SK-N-SH (cell line): ENCODE measurements around the gene IFNAR1. TPM values are rescaled to one million over a fixed set of nuclear protein-coding genes. Genes with fewer than 3 reads are reported as not detected.

ENCODE experiments used
- CTCF ChIA-PET: fragments of 300-600, 350-600 bp; formaldehyde crosslinking; extraction: SDS; loops from one replicate; lab custom pipeline; 2021; lab: Yijun Ruan, JAX
- POLR2A ChIA-PET: fragments of 350-600 bp; sonication (Branson Sonifier 250); formaldehyde crosslinking; extraction: SDS; loops from one replicate; lab custom pipeline; 2020; ENCODE audit warnings: antibody characterized with exemption, inconsistent platforms; lab: Yijun Ruan, JAX
- DNase-seq: peaks from one replicate; pipeline ENCODE4 v3.0.0; 2012
- H2AFZ ChIP-seq: fragments of 200-600 bp; sonication (generic); 2 replicates; pipeline ENCODE4 v1.8.1; 2016; ENCODE audit warnings: antibody characterized with exemption, mild to moderate bottlenecking, low read depth
- H3F3A ChIP-seq: fragments of 200-600 bp; sonication (generic); replicated peaks from 2 replicates; pipeline ENCODE3; 2016; ENCODE audit warnings: antibody characterized with exemption, mild to moderate bottlenecking; ENCODE audit not compliant: insufficient read depth
- H3K27ac ChIP-seq, 2 experiments: fragments of 200-500 bp in 1 of 2; fragments of 200-600 bp in 1 of 2; sonication (Bioruptor generic) in 1 of 2; sonication (generic), shearing (Covaris generic) in 1 of 2; 2 replicates each; pipeline versions ENCODE4 v1.5.1 to v1.6.1; 2014 to 2016; ENCODE audit warnings: low read depth in 2 of 2, inconsistent platforms in 1 of 2, low read length in 1 of 2, mild to moderate bottlenecking in 1 of 2, mixed read lengths in 1 of 2
- H3K27me3 ChIP-seq: fragments of 200-600 bp; sonication (generic), shearing (Covaris generic); 2 replicates; pipeline ENCODE4 v1.6.1; 2016; ENCODE audit warnings: mixed run types; ENCODE audit not compliant: insufficient read depth
- H3K36me3 ChIP-seq, 2 experiments: fragments of 200-500 bp in 1 of 2; fragments of 200-600 bp in 1 of 2; sonication (Bioruptor generic) in 1 of 2; sonication (generic) in 1 of 2; replicated peaks in 1 of 2; 2 replicates each; pipeline versions ENCODE3 to v1.5.1; 2014 to 2016; ENCODE audit warnings: low read length in 1 of 2, mild to moderate bottlenecking in 1 of 2; ENCODE audit not compliant: insufficient read depth in 2 of 2, control insufficient read depth in 1 of 2
- H3K4me1 ChIP-seq, 2 experiments: fragments of 200-500 bp in 1 of 2; fragments of 200-600 bp in 1 of 2; sonication (Bioruptor generic) in 1 of 2; sonication (generic), shearing (Covaris generic) in 1 of 2; 2 replicates each; pipeline versions ENCODE4 v1.5.1 to v1.6.1; 2014 to 2016; ENCODE audit warnings: low read depth in 1 of 2, low read length in 1 of 2, mixed run types in 1 of 2; ENCODE audit not compliant: insufficient read depth in 2 of 2, control insufficient read depth in 1 of 2
- H3K4me2 ChIP-seq: fragments of 200-600 bp; sonication (generic), shearing (Covaris generic); 2 replicates; pipeline ENCODE4 v1.6.1; 2017; ENCODE audit warnings: mixed run types
- H3K4me3 ChIP-seq, 2 experiments: fragments of 200-500 bp in 1 of 2; fragments of 200-600 bp in 1 of 2; sonication (Bioruptor generic) in 1 of 2; sonication (generic), shearing (Covaris generic) in 1 of 2; 2 replicates each; pipeline versions ENCODE4 v1.5.1 to v1.8.1; 2014 to 2016; ENCODE audit warnings: low read depth in 2 of 2, inconsistent platforms in 1 of 2, low read length in 1 of 2, mild to moderate bottlenecking in 1 of 2, mixed read lengths in 1 of 2, moderate library complexity in 1 of 2
- H3K79me2 ChIP-seq: fragments of 200-600 bp; sonication (generic); 2 replicates; pipeline ENCODE4 v1.8.1; 2017; ENCODE audit warnings: mild to moderate bottlenecking; ENCODE audit not compliant: insufficient read depth
- H3K9ac ChIP-seq: fragments of 200-600 bp; sonication (generic); 2 replicates; pipeline ENCODE4 v1.6.1; 2017; ENCODE audit warnings: mixed run types
- H3K9me2 ChIP-seq: fragments of 200-600 bp; sonication (generic); 2 replicates; pipeline ENCODE4 v1.6.1; 2017; ENCODE audit warnings: mixed run types
- H3K9me3 ChIP-seq: fragments of 200-600 bp; sonication (generic); 2 replicates; pipeline ENCODE4 v1.6.1; 2017; ENCODE audit warnings: mixed run types, mild to moderate bottlenecking, moderate library complexity
- H4K20me1 ChIP-seq: fragments of 200-600 bp; sonication (generic); 2 replicates; pipeline ENCODE4 v1.6.1; 2017; ENCODE audit warnings: mild to moderate bottlenecking, mixed run types; ENCODE audit not compliant: insufficient read depth
- CHD2 ChIP-seq: fragments of 150-350 bp; IDR thresholded peaks from 2 replicates; pipeline ENCODE4 v1.6.1; 2018; ENCODE audit warnings: low read length; ENCODE audit not compliant: partially characterized antibody
- EP300 ChIP-seq, 2 experiments: IDR thresholded peaks; 2 replicates each; pipeline versions ENCODE4 v1.4.0 to v1.6.1; 2012; ENCODE audit warnings: borderline replicate concordance in 1 of 2, low read depth in 1 of 2, low read length in 1 of 2
- EZH2phosphoT487 ChIP-seq: fragments of 200-600 bp; sonication (generic); IDR thresholded peaks from 2 replicates; pipeline ENCODE4 v1.6.1; 2017; ENCODE audit warnings: low read depth, mixed run types, mild to moderate bottlenecking, antibody characterized with exemption, moderate library complexity, borderline replicate concordance
- GABPA ChIP-seq: IDR thresholded peaks from 2 replicates; pipeline ENCODE4 v1.4.0; 2012; ENCODE audit warnings: low read depth, mild to moderate bottlenecking
- JUND ChIP-seq: IDR thresholded peaks from 2 replicates; pipeline ENCODE4 v1.4.0; 2012
- MAX ChIP-seq: IDR thresholded peaks from 2 replicates; pipeline ENCODE4 v1.4.0; 2012; ENCODE audit warnings: low read depth
- NRF1 ChIP-seq: IDR thresholded peaks from 2 replicates; pipeline ENCODE4 v1.6.1; 2012; ENCODE audit warnings: low read depth, mild to moderate bottlenecking, low read length
- PBX3 ChIP-seq: IDR thresholded peaks from 2 replicates; pipeline ENCODE4; 2012
- POLR2AphosphoS5 ChIP-seq: IDR thresholded peaks from 2 replicates; pipeline ENCODE4 v1.6.1; 2012; ENCODE audit warnings: low read depth, low read length
- RAD21 ChIP-seq: IDR thresholded peaks from 2 replicates; pipeline ENCODE4 v1.6.1; 2012; ENCODE audit warnings: mild to moderate bottlenecking, low read length
- REST ChIP-seq: IDR thresholded peaks from 2 replicates; pipeline ENCODE4 v1.6.1; 2012; ENCODE audit warnings: mild to moderate bottlenecking, low read depth, low read length, moderate library complexity
- RXRA ChIP-seq: IDR thresholded peaks from 2 replicates; pipeline ENCODE4 v1.4.0; 2012; ENCODE audit warnings: low read depth, mild to moderate bottlenecking, borderline replicate concordance
- SMC3 ChIP-seq: IDR thresholded peaks from 2 replicates; pipeline ENCODE4 v1.6.1; 2012; ENCODE audit warnings: low read depth, low read length, improper control_type of control experiment
- TAF1 ChIP-seq: IDR thresholded peaks from 2 replicates; pipeline ENCODE4 v1.6.1; 2012; ENCODE audit warnings: low read depth, mild to moderate bottlenecking, low read length, moderate library complexity, borderline replicate concordance
- USF2 ChIP-seq: fragments of 150-350 bp; IDR thresholded peaks from 2 replicates; pipeline ENCODE4 v1.6.1; 2017; ENCODE audit warnings: antibody characterized with exemption, low read length, low read depth, borderline replicate concordance
- ZBTB33 ChIP-seq: IDR thresholded peaks from 2 replicates; pipeline ENCODE4 v1.4.0; 2012; ENCODE audit warnings: low read depth, borderline replicate concordance
- WGBS: methylation state at CpG from one replicate; pipeline ENCODE4 v1.1.6; 2017; ENCODE audit warnings: low lambda C conversion rate; 5-methylcytosine and 5-hydroxymethylcytosine counted together
- polyA plus RNA-seq, 3 experiments: library from polyadenylated mRNA; depleted of rRNA; stranded (reverse); fragments of >200 nt; gene quantifications; 2 replicates each; pipeline ENCODE4 v1.2.3, GENCODE V29; 2012

IFNAR1 gene
- polyA plus RNA-seq, 1 of the 3 experiments (the other 2 are of a cell fraction), result 12.2 TPM

- TF ChIP-seq POLR2AphosphoS5 (no peak), RXRA (no peak), EP300 (IDR thresholded peaks at IDR 0.05; ENCODE audit: borderline replicate concordance in 1 of 2, low read depth in 1 of 2, low read length in 1 of 2) (no peak), JUND (no peak), USF2 (no peak), RAD21 (no peak), NRF1 (no peak), GABPA (no peak), MAX (no peak), REST (no peak), SMC3 (no peak)
Observed at GRCh38 chr21:33290441-33290840, 34.3 kb upstream of the IFNAR1 start (continued).

- H3K79me2 ChIP-seq, result no peaks in the 10 kb centered on the region
- H3K27ac ChIP-seq, result no peak overlapping the region
- POLR2A ChIA-PET, result no interaction called here
- H3K36me3 ChIP-seq, result peaks cover 0 to 3% of the 10 kb centered on the region in 2 experiments
- H2AFZ ChIP-seq, result no peak overlapping the region
- no peak overlapping the region for H3K4me3 ChIP-seq
- H3F3A ChIP-seq, result no peaks in the 10 kb centered on the region
- DNase-seq, result no peak
- no peaks in the 10 kb centered on the region for H3K4me1 ChIP-seq
- no peaks in the 10 kb centered on the region for H3K27me3 ChIP-seq
- no peak overlapping the region for H3K4me2 ChIP-seq
- no peak overlapping the region for H3K9ac ChIP-seq
- CTCF ChIA-PET, result no interaction called here
- WGBS, result 97% methylated on average over 9 of the region's 9 CpGs
- no peaks in the 10 kb centered on the region for H3K9me2 ChIP-seq
- no peaks in the 10 kb centered on the region for H4K20me1 ChIP-seq
- H3K9me3 ChIP-seq, result no peaks in the 10 kb centered on the region
- TF ChIP-seq GABPA (no peak), SMC3 (no peak), EZH2phosphoT487 (no peak), TAF1 (no peak), EP300 (IDR thresholded peaks at IDR 0.05; ENCODE audit: borderline replicate concordance in 1 of 2, low read depth in 1 of 2, low read length in 1 of 2) (no peak), CHD2 (no peak), ZBTB33 (no peak), PBX3 (no peak)
Observed at GRCh38 chr21:33291686-33292085, 33.1 kb upstream of the IFNAR1 start.
